H1 (cell line): Measurements from ENCODE around the gene SPDYE2B.
"Not testable (repeated sequence)": the region's sequence is repeated elsewhere in the genome, so short reads cannot be mapped to it uniquely, and the experiment has no call there.

Experiments used
- CBX5 ChIP-seq: fragments of 300-800, 300-1000 bp; sonication (generic); IDR thresholded peaks from 2 replicates; pipeline ENCODE4 v1.7.1; 2016; ENCODE audit warnings: antibody characterized with exemption, low read length, low read depth
- CTCF ChIP-seq, 3 experiments: IDR thresholded peaks; 1 replicate in 2 of 3; 2 replicates in 1 of 3; pipeline versions ENCODE4 v1.5.1 to v1.6.1; 2011; ENCODE audit warnings: low read length in 3 of 3, mild to moderate bottlenecking in 3 of 3, inconsistent platforms in 2 of 3, low read depth in 1 of 3, moderate library complexity in 1 of 3; ENCODE audit not compliant: insufficient read depth in 1 of 3; ENCODE audit errors: control extremely low read depth in 1 of 3
- EZH2 ChIP-seq: fragments of 200-600 bp; sonication (generic); IDR thresholded peaks from 2 replicates; pipeline ENCODE4 v1.7.1; 2012; ENCODE audit warnings: low read depth, mild to moderate bottlenecking, moderate library complexity, low read length, inconsistent platforms; ENCODE audit not compliant: severe bottlenecking
- SAP30 ChIP-seq: fragments of 300-600 bp; sonication (generic); IDR thresholded peaks from 2 replicates; pipeline ENCODE4 v1.7.1; 2012; ENCODE audit warnings: low read length, moderate library complexity, mild to moderate bottlenecking, inconsistent platforms; ENCODE audit not compliant: insufficient read depth, insufficient replicate concordance
- TCF12 ChIP-seq: IDR thresholded peaks from 2 replicates; pipeline ENCODE4 v1.6.1; 2011; ENCODE audit warnings: low read depth, mild to moderate bottlenecking, low read length
- USF2 ChIP-seq: IDR thresholded peaks from 2 replicates; pipeline ENCODE4 v1.6.1; 2011; ENCODE audit warnings: low read length, improper control_type of control experiment

GRCh38 chr7:102695033-102695552, 45.0 kb downstream of the SPDYE2B start:
- not testable (repeated sequence) for TF ChIP-seq TCF12; EZH2; CTCF (IDR thresholded peaks at IDR 0.05; ENCODE audit: control extremely low read depth in 1 of 3, insufficient read depth in 1 of 3, low read depth in 1 of 3, low read length in 3 of 3); CBX5; SAP30; USF2
